ENCODE results near the gene CA5A.
"Not testable (repeated sequence)": the region's sequence is repeated elsewhere in the genome, so short reads cannot be mapped to it uniquely, and the experiment has no call there.

Gene CA5A

DNA sequence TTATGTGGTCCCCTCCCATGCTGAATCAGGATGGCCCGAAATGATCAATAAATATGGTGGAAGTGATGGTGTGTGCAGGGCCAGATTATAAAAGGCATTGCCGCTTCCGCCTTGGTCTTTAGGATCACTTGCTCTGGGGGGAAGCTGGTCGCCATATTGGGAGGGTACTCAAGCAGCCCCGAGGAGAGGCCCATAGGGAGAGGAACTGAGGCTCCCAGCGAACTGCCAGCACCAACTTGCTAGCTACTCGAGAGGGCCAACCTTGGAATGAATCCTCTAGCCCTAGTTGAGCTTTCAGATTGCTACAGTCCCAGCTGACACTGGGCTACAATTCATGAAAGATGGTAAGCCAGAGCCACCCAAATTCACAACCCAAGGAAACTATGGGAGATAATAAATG, 48.0 kb downstream of the CA5A start:
- not testable (repeated sequence) for DNase-seq

DNA sequence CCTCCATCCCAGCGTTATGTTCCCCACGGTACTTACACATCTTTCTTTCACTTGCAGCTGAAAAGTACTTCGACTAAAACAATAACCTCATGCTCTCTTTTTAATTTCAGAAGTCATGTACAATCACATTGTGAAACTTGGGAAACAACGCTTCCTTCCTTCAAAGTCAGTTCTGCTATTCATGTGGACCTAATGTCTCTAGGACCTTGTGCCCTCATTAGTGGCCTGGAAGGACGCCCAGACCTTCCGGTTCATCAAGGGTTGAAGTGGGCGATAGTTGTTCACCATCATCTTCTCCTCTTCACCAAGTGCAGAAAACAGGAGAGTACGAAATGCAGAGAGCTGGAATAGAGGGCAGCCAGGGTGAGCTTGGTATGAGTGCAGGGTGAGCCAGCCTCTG, 48.4 kb downstream of the CA5A start:
- not testable (repeated sequence) for DNase-seq

DNA sequence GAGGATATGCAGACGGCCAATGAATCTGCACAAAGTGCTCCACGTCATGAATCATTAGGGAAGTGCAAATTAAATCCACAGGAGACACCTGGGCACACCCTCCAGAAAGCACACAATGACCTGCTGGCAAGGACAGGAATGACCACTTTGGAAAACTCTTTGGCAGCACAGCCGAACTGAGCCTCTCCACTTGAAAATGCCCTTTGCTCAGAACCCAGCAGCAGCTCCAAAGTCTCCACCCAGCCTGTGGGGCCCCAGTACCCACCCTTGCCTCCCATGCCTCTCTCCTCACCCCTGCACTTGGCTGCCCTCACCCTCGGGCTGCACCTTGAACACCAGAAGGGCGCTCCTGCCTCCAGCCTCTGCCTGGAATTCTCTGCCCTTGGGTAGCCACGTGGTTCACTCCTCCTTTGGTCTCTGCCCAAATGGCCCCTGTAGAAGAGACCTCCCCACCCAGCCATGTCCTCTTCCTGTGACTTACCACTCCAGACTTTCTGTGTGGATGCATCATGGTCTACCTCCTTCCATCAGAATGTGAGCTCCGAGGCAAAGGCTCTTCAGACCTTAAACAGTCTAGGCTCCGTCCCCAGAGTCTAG, 50.9 kb downstream of the CA5A start:
- not testable (repeated sequence) for DNase-seq

DNA sequence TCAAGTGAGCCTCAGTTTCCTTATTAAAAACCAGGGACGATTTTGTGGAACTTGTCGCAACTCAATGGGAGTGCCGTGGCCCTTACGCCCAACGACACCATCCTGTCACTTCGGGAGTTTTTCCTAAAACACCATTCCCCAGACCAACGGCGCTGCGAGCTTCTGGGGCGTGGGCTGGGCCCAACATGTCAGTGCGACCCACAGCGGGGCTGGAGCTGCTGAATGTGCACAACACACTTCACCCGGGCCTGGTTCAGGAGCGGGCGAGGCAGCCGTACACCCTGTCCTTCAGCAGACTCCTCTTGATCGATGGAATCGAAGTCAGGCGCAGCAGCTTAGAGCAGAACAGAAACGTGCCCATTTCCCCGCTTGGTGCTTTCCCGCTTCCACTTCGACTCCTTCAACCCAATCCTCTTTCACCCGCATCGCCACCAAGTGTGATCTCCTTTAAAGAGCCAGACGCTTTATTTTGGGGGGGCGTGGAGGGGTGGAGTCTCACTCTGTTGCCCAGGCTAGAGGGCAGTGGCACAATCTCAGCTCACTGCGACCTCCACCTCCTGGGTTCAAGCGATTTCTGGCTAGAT, 53.8 kb downstream of the CA5A start:
- no peak for DNase-seq

DNA sequence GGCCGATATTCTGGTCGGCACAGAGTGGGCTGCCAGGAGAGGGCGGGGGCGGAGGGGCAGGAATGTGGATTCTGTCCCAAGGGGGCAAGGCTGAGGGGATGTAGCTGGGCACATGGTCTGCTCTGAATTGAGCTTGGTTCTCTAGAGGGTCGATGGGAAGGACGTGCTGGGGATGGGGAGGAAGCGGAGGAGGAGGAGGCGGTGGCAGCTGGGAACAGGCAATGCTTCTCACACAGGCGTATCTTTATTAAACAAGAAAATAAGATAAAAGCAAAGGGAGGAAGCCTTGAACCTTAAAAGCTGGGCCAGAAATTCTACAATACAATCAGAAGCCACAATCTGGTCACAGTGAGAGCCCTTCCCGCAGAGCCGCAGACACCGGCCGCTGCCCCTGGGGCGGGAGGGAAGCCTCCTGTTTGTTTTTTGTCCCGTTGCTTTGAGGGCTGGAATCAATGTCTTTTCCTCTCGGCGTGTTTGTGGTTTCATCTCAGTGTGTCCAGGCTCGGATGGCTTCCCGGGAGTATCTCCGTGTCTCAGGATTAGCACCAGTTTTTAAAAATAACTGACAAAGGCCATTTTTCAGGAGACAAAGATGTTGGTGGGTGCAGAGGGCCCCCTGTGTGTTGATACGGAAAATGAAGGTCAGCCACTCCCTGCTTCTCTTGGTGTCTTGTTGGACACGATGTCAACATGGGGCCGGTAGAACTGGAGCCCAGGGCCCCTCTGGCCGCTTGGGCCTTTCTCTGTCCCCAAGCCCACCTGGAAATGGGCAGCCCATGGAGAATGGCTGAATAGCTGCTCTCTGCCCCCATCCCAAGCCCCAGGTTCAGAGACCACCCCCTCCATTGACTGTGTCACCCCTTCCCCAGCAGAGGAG, 54.8 kb downstream of the CA5A start:
- DNase-seq: no peak

DNA sequence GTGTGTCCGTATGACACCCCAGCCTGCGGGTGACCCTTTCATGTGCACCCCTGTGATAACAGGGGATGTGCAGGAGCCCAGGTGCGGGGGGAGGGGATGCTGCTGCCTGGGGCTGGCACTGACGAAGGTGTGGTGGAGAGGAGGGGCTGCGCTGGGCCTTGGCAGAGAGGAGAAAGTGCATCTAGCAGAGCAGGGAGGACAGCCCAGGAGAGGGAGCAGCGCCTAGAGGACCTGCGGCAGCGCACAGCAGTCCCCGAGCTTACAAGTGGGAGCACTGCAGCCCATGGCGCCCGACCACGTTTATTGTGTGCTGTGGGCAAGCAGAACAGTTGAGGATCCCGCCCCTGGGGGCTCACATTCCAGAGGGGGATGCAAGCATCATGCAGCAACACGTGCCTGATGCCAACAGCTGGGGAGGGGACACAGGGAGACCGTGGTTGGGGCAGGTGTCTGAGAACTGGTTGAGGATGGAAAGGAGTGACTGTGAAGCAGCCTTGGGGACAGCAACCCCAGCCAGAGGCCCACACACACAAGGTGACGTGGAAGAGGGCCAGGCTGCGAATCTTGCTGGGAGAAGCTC, 56.1 kb downstream of the CA5A start:
- DNase-seq: no peak

DNA sequence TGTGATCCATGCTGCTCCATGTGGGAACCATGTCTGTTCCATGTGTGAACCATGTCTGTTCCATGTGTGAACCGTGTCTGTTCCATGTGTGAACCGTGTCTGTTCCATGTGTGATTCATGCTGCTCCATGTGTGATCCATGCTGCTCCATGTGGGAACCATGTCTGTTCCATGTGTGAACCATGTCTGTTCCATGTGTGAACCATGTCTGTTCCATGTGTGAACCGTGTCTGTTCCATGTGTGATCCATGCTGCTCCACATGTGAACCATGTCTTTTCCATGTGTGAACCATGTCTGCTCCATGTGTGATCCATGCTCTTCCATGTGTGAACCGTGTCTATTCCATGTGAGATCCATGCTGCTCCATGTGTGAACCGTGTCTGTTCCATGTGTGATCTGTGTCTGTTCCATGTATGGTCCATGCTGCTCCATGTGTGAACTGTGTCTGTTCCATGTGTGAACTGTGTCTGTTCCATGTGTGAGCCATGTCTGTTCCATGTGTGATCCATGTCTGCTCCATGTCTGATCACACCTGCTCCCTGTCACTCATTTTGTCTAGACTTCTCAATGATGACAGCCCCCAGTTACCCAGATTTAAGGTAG, 56.8 kb downstream of the CA5A start:
- not testable (repeated sequence) for DNase-seq

DNA sequence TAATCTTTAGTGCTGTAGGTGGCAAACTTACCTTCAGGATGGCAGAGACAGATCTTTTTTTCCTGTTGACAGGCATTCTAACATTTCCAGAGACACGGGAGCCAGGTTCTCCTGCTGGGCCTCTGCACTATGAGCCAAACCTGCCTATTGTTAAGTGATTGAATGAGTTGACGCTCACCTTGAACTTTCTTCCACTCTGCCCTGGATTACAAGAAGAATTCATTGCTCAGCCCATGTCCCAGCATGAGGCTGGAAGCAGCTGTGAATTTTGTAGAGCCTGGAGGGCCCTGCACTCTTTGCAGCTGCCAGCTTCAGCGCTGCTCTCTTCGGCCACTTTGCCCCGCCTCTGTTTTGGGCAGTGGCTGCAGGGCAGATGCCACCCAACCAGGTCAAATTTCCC, 57.6 kb downstream of the CA5A start:
- no peak for DNase-seq

DNA sequence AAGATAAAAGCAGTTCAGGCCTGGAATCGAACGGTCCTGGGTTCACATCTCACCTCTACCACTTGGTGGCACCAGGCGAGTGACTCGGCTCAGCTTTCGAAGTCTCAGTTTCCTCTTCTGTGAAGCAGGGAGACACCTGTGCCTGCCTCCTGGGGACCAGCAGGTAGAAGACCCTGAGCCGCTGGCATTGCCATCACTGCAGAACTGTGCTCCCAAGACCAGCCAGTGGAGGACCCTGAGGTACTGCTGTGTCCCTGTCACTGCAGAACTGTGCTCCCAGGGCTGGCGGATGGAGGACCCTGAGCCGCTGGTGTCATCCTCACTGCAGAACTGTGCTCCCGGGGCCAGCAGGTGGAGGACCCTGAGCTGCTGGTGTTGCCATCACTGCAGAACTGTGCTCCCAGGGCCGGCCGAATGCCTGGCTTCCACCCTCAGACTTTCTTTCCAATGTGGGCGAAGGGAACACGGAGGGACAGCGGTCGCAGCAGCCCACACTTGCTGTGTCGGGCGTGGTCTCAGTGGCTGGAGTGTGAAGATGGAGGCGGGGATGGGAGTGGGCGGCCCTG, 58.3 kb downstream of the CA5A start:
- DNase-seq: no peak

DNA sequence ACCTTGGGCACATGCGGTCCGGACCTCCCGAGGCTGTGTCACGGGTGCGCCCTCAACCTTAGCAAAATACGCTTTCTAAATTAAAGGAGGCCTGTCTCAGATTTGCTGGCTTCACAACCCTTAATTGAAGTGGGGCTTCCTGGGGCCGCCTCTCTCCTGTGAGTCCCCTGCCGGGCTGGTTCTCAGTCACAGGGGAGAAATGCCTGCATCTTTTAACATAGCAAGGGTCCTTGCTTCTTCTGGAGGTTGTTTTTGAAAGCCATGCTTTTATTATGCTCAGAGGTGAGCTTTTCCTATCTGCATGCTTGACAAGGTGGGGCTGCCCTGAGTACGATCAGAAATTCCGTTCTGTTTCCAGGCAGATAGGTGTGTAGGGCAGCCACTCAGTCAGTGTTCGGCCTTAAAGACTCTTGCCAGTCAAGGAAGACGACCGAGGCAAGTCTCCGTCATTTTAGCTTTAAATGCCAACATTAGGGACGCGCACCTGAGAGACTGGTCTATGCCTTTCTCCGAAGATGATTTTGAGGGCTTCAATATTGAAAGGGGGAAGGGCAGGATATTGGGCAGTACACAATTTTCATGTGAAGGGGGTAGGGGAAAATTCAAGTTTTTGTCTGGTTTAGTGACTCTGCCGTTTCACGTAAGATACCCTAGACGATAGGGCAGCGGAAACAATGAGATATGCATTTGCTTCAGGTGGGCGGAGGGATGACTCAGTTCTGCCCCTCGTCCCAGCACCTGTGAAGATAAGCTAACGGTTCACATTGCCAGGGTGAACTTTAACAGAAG, 61.5 kb downstream of the CA5A start:
- DNase-seq: no peak

DNA sequence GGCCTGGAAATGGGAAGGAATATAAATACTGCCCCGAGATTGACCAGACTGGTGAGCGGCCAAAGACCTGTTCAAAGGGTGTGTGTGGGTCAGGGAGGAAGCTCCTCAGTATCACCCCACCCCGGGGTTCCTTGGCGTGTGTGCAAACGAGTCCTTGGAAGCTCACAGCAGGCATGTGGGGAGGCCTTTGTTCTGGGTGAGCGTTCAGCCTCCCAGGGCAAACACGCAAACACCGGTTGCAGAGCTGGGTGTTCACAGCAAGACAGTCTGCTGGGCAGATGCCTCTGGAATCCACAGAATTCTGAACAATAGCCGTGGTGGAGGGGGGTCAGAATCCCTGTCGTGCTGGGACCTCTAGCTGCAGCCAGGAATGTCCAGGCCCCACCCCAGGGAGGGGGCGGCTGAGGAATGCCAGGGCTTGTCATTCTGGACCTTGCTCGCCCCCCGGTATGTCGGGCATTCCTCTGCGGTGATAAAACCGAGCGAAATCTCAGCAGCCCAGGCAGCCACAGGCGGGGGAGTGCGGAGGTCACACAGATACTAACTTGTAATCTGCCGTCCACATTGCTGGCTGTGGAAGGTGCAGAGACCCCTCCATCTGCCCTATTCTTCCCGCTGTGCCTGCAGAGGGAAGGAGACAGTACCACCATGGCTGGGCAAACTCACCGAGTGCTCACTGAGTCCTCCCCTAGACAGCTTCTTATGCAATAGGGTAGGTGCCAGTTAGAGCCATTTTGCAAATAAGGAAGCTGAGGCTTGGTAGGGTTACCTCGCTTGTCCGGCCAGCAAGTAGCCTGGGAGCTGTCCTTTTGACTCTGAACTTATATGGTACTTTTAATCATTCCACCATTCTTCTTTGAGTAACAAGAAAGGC, 65.7 kb downstream of the CA5A start:
- not testable (repeated sequence) for DNase-seq

DNA sequence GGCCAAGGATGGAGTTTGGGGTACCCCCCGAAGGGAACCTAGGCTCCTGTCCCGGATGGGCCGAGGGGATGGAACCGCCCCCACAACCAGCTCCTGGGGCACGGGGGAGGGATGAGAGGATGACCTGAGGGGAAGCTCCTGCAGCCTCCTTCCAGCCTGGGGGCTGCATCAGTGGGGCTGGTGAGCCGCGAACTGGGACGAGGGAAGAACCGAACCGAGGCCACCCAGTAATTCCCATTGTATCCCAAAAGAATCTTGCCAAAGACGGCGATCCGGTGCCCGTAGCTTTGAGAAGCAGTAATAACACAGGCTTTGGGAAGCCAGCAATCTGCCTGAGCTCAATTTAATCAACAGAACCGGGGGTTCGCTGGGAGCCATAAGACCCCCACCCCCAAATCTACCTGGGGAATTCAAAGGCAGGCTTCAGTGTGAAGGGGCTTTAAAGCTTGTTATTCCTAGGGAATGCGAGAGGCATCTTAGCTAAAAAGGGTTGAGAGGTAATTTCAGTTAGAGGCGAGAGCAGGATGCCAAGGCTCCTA, 66.4 kb downstream of the CA5A start:
- DNase-seq: not testable (repeated sequence)

DNA sequence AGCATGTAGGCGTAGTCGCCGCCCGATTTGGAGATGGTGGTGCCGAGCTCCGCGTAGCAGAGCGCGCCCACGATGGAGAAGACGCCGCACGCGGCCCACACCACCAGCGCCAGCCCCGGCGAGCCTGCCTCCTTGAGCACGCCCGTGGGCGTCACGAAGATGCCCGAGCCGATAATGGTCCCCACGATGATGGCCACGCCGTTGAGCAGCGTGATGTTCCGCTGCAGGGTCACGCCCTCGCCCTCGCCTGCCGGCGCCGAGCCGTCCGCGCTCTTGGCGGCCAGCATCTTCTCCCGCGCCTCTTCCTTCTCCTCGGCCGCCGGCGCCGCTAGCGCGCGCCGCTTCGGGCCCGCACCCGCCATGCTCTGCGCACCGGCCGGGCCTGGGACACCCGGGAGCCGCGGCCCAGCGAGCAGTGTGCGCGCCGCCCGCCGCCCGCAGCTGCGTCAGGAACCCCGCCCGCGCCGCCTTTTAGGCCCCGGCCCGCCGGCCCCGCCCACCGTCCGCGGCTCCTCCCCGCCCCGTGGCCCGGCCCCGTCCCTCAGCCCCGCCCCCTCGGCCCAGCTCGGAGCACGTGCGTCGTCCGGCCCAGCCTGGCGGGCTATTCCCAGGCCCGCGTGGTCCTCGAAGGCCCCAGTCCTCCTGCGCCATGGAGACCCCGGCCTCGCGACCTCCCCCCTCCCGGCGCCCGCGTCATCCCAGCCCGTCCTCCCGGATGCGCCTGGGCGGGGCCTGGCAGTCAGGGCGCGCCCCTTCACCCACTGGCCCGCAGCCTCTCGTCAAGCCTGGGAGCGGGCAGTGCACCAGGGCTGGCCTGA, 67.1 kb downstream of the CA5A start, which contains the start of gene SLC7A5:
TSS of gene SLC7A5 (minus strand) at position 447 of the 818 bp plus-strand sequence. CDS start at position 362, 85 bp downstream.
- peak; percentile 58 for DNase-seq

DNA sequence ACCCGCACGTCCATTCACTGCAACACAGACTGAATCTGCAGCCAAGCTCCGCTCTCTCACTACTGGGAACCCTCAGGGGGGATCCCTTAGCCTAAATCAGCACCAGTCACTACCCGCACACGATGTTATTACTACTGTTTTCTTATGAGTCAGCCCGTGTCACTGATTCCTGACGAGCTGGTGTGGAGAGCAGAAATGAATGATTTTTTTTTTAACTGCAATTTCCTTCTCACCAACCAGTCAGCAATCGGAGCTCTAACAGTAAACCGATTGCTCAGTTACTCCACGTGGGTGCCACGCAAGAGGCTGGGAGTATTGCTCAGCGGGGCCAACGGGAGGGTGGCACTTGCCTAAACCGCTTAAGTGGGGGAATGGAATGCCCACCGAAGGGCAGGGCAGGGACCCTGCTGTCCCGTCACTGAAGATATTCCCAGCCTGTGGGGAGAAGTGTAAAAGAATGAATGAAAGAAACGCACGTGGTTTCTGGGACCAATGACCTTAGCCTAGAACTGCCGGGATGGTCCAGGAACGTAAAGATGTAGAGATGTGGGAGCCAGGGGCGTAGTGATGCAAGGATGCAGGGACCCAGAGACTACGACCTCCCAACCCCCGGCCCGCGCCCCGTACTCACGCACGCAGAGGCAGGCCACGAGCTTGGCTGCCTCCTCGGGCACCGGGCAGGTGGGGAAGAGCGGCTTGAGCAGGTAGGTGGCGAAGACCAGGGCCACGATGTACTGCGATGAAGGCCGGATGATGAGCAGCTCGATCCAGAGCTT, 67.9 kb downstream of the CA5A start:
- not testable (repeated sequence) for DNase-seq

DNA sequence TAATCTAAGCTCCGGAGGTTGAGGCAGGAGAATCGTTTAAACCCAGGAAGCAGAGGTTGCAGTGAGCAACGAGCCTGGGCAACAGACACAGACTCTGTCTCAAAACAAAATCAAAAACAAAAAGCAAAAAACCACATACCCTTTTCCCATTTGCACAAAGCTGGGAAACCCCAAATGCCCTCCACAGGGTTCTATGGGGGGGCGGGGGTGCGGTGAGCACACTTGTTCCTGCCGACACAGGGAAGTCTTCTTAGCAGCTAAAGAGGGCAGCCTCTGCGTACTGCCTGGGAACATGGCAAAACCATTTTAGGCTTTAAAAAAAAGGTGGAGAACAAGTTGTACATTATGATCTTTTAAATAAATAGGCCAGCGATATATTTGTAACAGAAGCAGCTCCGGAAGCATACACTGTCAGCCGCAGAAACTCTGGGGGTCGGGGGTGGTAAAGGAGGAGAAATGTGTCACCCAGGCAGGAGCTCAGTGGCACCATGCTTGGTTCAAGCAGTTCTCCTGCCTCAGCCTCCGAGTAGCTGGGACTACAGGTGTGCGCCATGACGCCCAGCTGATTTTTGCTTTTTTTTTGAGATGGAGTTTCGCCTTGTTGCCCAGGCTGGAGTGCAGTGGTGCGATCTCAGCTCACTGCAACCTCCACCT, 70.3 kb downstream of the CA5A start:
- not testable (repeated sequence) for DNase-seq

DNA sequence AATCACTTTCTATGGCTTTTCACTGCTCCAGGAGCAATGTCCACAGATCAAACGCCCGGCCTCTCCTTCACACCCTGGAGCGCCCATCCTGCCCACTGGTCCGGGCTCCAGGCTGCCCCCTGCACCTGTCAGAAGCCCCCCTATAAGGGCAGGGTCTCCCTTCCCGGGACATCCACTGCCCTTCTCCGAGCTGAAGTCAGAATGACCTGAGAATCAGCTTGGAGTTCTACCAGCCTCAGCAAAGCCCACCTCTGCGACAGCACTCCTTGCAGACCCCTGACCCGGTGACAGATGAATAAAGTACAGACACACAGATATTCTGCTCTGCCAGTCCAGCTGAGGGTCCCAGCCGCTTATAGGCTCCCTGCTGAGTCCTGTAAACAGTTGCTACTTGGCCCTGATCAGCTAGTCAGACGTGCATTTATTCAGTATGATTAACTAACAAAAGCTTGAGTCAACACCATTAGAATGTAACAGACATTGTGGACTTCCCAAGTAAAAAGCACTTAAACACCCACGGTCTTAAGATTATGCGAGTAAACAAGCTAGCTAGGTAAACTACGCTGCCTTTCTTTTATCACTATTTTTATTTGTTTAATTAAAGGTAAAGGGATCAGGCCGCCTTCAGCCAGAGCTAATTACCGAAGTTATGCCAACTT, 71.9 kb downstream of the CA5A start:
- DNase-seq: no peak

DNA sequence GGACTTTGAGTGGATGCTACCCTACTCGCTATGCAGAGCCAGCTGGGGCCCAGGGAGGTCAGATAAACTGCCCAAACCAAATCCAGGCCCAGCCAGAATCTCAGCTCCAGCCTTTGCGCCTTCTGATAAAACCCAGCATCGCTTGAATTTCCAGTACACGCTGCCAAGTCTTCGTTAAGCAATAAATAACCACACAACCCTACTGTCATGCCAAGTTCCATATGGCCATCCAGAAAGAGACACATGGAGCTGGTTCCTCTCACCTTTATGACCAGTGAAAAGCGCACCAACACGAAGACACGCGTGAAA, 73.0 kb downstream of the CA5A start:
- not testable (repeated sequence) for DNase-seq

Data from NCI-H1048 (cell line).